Thyroid gland (tissue), 4 donors: ENCODE data around the gene FAM118B.

Experiments
- CTCF ChIP-seq, 6 experiments: fragments of 200-600 bp in 3 of 6; fragments of 450-650 bp in 3 of 6; sonication (generic) in 3 of 6; IDR thresholded peaks; one replicate each; pipeline ENCODE4 v1.5.1; 2016 to 2019; ENCODE audit warnings: antibody characterized with exemption in 6 of 6, mild to moderate bottlenecking in 2 of 6, inconsistent platforms in 1 of 6, moderate library complexity in 1 of 6
- POLR2A ChIP-seq, 2 donors: fragments of 450-650 bp; IDR thresholded peaks; one replicate each; pipeline ENCODE4 v1.6.1; 2017; ENCODE audit warnings: antibody characterized with exemption in 2 of 2, mild to moderate bottlenecking in 2 of 2, moderate library complexity in 1 of 2

GRCh38 chr11:126219547-126219946 lies 8.0 kb downstream of the FAM118B start:
- TF ChIP-seq CTCF (IDR thresholded peaks at IDR 0.05) (no peak), POLR2A (IDR thresholded peaks at IDR 0.05) (no peak)
